H1 (cell line): ENCODE measurements around the gene SNW1. TPM values are rescaled to one million over a fixed set of nuclear protein-coding genes. Genes with fewer than 3 reads are reported as not detected.
"Not testable (repeated sequence)": the region's sequence is repeated elsewhere in the genome, so short reads cannot be mapped to it uniquely, and the experiment has no call there.

Experiments used
- CTCF ChIA-PET: fragments of 300-600 bp; sonication (Branson Sonifier 250); formaldehyde crosslinking; loops from one replicate; lab custom pipeline; 2021; ENCODE audit not compliant: partially characterized antibody; lab: Charles Lee
- POLR2A ChIA-PET: fragments of 300-600 bp; sonication (Branson Sonifier 250); formaldehyde crosslinking; loops from one replicate; lab custom pipeline; 2021; ENCODE audit warnings: inconsistent platforms; ENCODE audit not compliant: partially characterized antibody; lab: Charles Lee
- DNase-seq, 2 experiments: peaks; one replicate each; pipeline versions ENCODE4 v3.0.0 to v3.0.0-alpha.2; 2010 to 2022; ENCODE audit warnings: low spot score in 2 of 2, low read depth in 1 of 2, mixed read lengths in 1 of 2
- FAIRE-seq: peaks from 2 replicates; lab custom pipeline; 2011; peaks lifted over from hg19 to GRCh38; lab: Jason Lieb, UNC
- H2AFZ ChIP-seq: 2 replicates; pipeline ENCODE4 v1.8.1; 2012; ENCODE audit warnings: low read length, inconsistent platforms
- H2AK5ac ChIP-seq: 2 replicates; pipeline ENCODE4 v1.6.1; 2013; ENCODE audit warnings: low read depth, low read length
- H2BK120ac ChIP-seq: replicated peaks from 2 replicates; pipeline ENCODE3; 2013; ENCODE audit warnings: low read depth, low read length, inconsistent platforms
- H2BK12ac ChIP-seq: 2 replicates; pipeline ENCODE4 v1.6.1; 2013; ENCODE audit warnings: low read depth, low read length
- H2BK15ac ChIP-seq: 2 replicates; pipeline ENCODE4 v1.6.1; 2013; ENCODE audit warnings: low read length
- H2BK20ac ChIP-seq: 2 replicates; pipeline ENCODE4 v1.6.1; 2013; ENCODE audit warnings: low read length
- H2BK5ac ChIP-seq: 2 replicates; pipeline ENCODE4 v1.6.1; 2013; ENCODE audit warnings: low read depth, low read length
- H3K14ac ChIP-seq: 2 replicates; pipeline ENCODE4 v1.6.1; 2013; ENCODE audit warnings: inconsistent platforms; ENCODE audit not compliant: insufficient read length
- H3K18ac ChIP-seq: 2 replicates; pipeline ENCODE4 v1.6.1; 2013; ENCODE audit warnings: low read length; ENCODE audit errors: extremely low read depth
- H3K23ac ChIP-seq: 2 replicates; pipeline ENCODE4 v1.6.1; 2013; ENCODE audit warnings: inconsistent platforms; ENCODE audit not compliant: insufficient read length
- H3K23me2 ChIP-seq: 2 replicates; pipeline ENCODE4 v1.6.1; 2013; ENCODE audit warnings: low read depth, low read length
- H3K27ac ChIP-seq: 2 replicates; pipeline ENCODE4 v1.6.1; 2011; ENCODE audit warnings: low read depth, low read length, inconsistent platforms
- H3K27me3 ChIP-seq, 4 experiments: replicated peaks in 1 of 4; 1 replicate in 1 of 4; 2 replicates in 3 of 4; pipeline versions ENCODE4 v1.6.1 to v1.8.1; 2011 to 2013; ENCODE audit warnings: low read length in 3 of 4, mild to moderate bottlenecking in 3 of 4, inconsistent platforms in 2 of 4, mixed read lengths in 2 of 4, moderate library complexity in 1 of 4; ENCODE audit not compliant: control insufficient read depth in 3 of 4, insufficient read depth in 3 of 4; ENCODE audit errors: extremely low read depth in 1 of 4
- H3K36me3 ChIP-seq, 4 experiments: 2 replicates each; pipeline versions ENCODE4 v1.6.1 to v1.8.1; 2011 to 2013; ENCODE audit warnings: mild to moderate bottlenecking in 4 of 4, low read length in 3 of 4, moderate library complexity in 2 of 4, control low read depth in 1 of 4, inconsistent platforms in 1 of 4; ENCODE audit not compliant: insufficient read depth in 4 of 4, control insufficient read depth in 2 of 4
- H3K4ac ChIP-seq: replicated peaks from 2 replicates; pipeline ENCODE3; 2013; ENCODE audit warnings: low read length, low read depth, mixed read lengths, inconsistent platforms; ENCODE audit not compliant: insufficient read length
- H3K4me1 ChIP-seq, 4 experiments: replicated peaks in 1 of 4; 1 replicate in 1 of 4; 2 replicates in 3 of 4; pipeline versions ENCODE4 v1.6.1 to v1.8.1; 2011 to 2013; ENCODE audit warnings: low read length in 3 of 4, inconsistent platforms in 2 of 4, mixed read lengths in 1 of 4; ENCODE audit not compliant: insufficient read depth in 4 of 4, control insufficient read depth in 3 of 4
- H3K4me2 ChIP-seq, 2 experiments: 2 replicates each; pipeline versions ENCODE4 v1.6.1 to v1.8.1; 2011 to 2013; ENCODE audit warnings: low read depth in 2 of 2, low read length in 2 of 2, control low read depth in 1 of 2, inconsistent platforms in 1 of 2, mild to moderate bottlenecking in 1 of 2; ENCODE audit not compliant: insufficient read depth in 1 of 2
- H3K4me3 ChIP-seq, 4 experiments: fragments of 200-600, 300-600 bp in 1 of 4; sonication (generic), shearing (Covaris generic), sonication (Bioruptor Twin) in 1 of 4; 2 replicates each; pipeline versions ENCODE4 v1.5.1 to v1.8.1; 2011 to 2016; ENCODE audit warnings: low read length in 4 of 4, low read depth in 3 of 4, control low read depth in 2 of 4, inconsistent platforms in 2 of 4, mild to moderate bottlenecking in 2 of 4, mixed read lengths in 1 of 4, moderate library complexity in 1 of 4; ENCODE audit not compliant: insufficient read depth in 2 of 4; ENCODE audit errors: extremely low read depth in 1 of 4
- H3K56ac ChIP-seq: replicated peaks from 2 replicates; pipeline ENCODE3; 2013; ENCODE audit warnings: low read depth, mild to moderate bottlenecking, mixed read lengths, low read length, inconsistent platforms; ENCODE audit not compliant: insufficient read length
- H3K79me1 ChIP-seq: 2 replicates; pipeline ENCODE4 v1.6.1; 2013; ENCODE audit warnings: low read depth, low read length, control low read depth
- H3K79me2 ChIP-seq, 2 experiments: 2 replicates each; pipeline versions ENCODE4 v1.6.1 to v1.8.1; 2012 to 2013; ENCODE audit warnings: low read length in 2 of 2, mild to moderate bottlenecking in 2 of 2, inconsistent platforms in 1 of 2; ENCODE audit not compliant: insufficient read depth in 2 of 2, control insufficient read depth in 1 of 2
- H3K9ac ChIP-seq, 4 experiments: replicated peaks in 1 of 4; 1 replicate in 1 of 4; 2 replicates in 3 of 4; pipeline versions ENCODE4 v1.6.1 to v1.8.1; 2011 to 2013; ENCODE audit warnings: low read depth in 3 of 4, low read length in 3 of 4, control low read depth in 2 of 4, mild to moderate bottlenecking in 2 of 4, moderate library complexity in 2 of 4, inconsistent platforms in 1 of 4; ENCODE audit errors: extremely low read depth in 1 of 4
- H3K9me3 ChIP-seq, 2 experiments: 2 replicates each; pipeline versions ENCODE4 v1.6.1 to v1.8.1; 2012 to 2013; ENCODE audit warnings: mild to moderate bottlenecking in 2 of 2, moderate library complexity in 2 of 2, control low read depth in 1 of 2, inconsistent platforms in 1 of 2, low read depth in 1 of 2, low read length in 1 of 2, mixed read lengths in 1 of 2; ENCODE audit not compliant: insufficient read depth in 2 of 2
- H4K20me1 ChIP-seq, 2 experiments: replicated peaks in 1 of 2; 2 replicates each; pipeline versions ENCODE3 to v1.8.1; 2011 to 2013; ENCODE audit warnings: inconsistent platforms in 2 of 2, low read length in 2 of 2, mild to moderate bottlenecking in 1 of 2; ENCODE audit not compliant: insufficient read depth in 2 of 2, control insufficient read depth in 1 of 2
- H4K5ac ChIP-seq: 2 replicates; pipeline ENCODE4 v1.6.1; 2013; ENCODE audit warnings: low read length, low read depth, mixed read lengths, inconsistent platforms; ENCODE audit not compliant: insufficient read length
- H4K8ac ChIP-seq: 2 replicates; pipeline ENCODE4 v1.8.0; 2013; ENCODE audit warnings: mild to moderate bottlenecking, moderate library complexity, low read length, inconsistent platforms; ENCODE audit not compliant: insufficient read depth; ENCODE audit errors: extremely low read depth
- H4K91ac ChIP-seq: replicated peaks from 2 replicates; pipeline ENCODE3; 2013; ENCODE audit warnings: low read length, mixed read lengths, inconsistent platforms; ENCODE audit not compliant: insufficient read length
- EP300 ChIP-seq, 2 experiments: IDR thresholded peaks; 1 replicate in 1 of 2; 2 replicates in 1 of 2; pipeline ENCODE4 v1.6.1; 2011 to 2012; ENCODE audit warnings: low read depth in 2 of 2, low read length in 2 of 2, mild to moderate bottlenecking in 2 of 2, borderline replicate concordance in 1 of 2, inconsistent platforms in 1 of 2, moderate library complexity in 1 of 2
- HDAC6 ChIP-seq: IDR thresholded peaks from one replicate; pipeline ENCODE4 v1.7.1; 2012; ENCODE audit warnings: low read depth, mild to moderate bottlenecking, inconsistent platforms, low read length, moderate library complexity
- KDM5A ChIP-seq: fragments of 200-600 bp; IDR thresholded peaks from 2 replicates; pipeline ENCODE4 v1.7.1; 2012; ENCODE audit warnings: mild to moderate bottlenecking, low read length, inconsistent platforms, mixed read lengths
- WGBS, 2 experiments: shearing (Covaris generic) in 1 of 2; methylation state at CpG; one replicate each; pipeline versions ENCODE4 v1.1.6 to v1.1.7; 2013 to 2015; ENCODE audit warnings: low lambda C conversion rate in 2 of 2, mixed read lengths in 2 of 2, inconsistent platforms in 1 of 2, low coverage in 1 of 2, missing lambda C conversion rate in 1 of 2; ENCODE audit not compliant: insufficient replicate concordance in 2 of 2, insufficient coverage in 1 of 2, insufficient read length in 1 of 2; ENCODE audit errors: extremely low coverage in 1 of 2, missing lambda C conversion rate in 1 of 2; 5-methylcytosine and 5-hydroxymethylcytosine counted together
- polyA plus RNA-seq, 7 experiments: library from polyadenylated mRNA; depleted of rRNA in 3 of 7; stranded (reverse) in 5 of 7; unstranded in 2 of 7; fragments of >200 nt in 5 of 7; fragments of 200-250 nt in 2 of 7; gene quantifications; 1 replicate in 5 of 7; 2 replicates in 1 of 7; 4 replicates in 1 of 7; pipeline versions ENCODE4 v1.2.1 to v1.2.3, GENCODE V29; 2011 to 2013; ENCODE audit warnings: missing spikeins in 2 of 7, mixed read lengths in 2 of 7
- total RNA-seq: library from RNA; stranded (reverse); fragmentation: NEBNext Ultra II Directional; extraction: Animal tissue kit (Norgen Biotek cat#: 25700); gene quantifications from 2 replicates; pipeline ENCODE4 v1.2.1, GENCODE V29; 2021

Gene SNW1
- total and polyA plus RNA-seq, 2 of the 8 experiments (the other 6 are each of a cell fraction or from before 2014, with no cell fraction given): 13.2 to 79.2 TPM

- TF ChIP-seq EP300 (IDR thresholded peaks at IDR 0.05; ENCODE audit: borderline replicate concordance in 1 of 2, low read depth in 2 of 2, low read length in 2 of 2) (no peak), HDAC6 (no peak), KDM5A (no peak)
- TF ChIP-seq, all 59 proteins: peak for 0
These were observed 33.4 kb upstream of the SNW1 start (continued) for GRCh38 chr14:77794357-77794756.

- H2BK15ac ChIP-seq, H2BK5ac ChIP-seq, H3K4me1 ChIP-seq, H3K4ac ChIP-seq, H3K27ac ChIP-seq, FAIRE-seq, H3K18ac ChIP-seq, H3K79me1 ChIP-seq, H2BK20ac ChIP-seq, H3K4me2 ChIP-seq, H3K36me3 ChIP-seq, H4K20me1 ChIP-seq, H3K14ac ChIP-seq, H2BK12ac ChIP-seq, H3K56ac ChIP-seq, POLR2A ChIA-PET, H2BK120ac ChIP-seq, H3K23me2 ChIP-seq, H4K8ac ChIP-seq, H3K79me2 ChIP-seq, H2AK5ac ChIP-seq, DNase-seq, H3K23ac ChIP-seq, H3K4me3 ChIP-seq, H3K9ac ChIP-seq, H4K91ac ChIP-seq, H4K5ac ChIP-seq, H3K9me3 ChIP-seq, H2AFZ ChIP-seq, H3K27me3 ChIP-seq: not testable (repeated sequence)
- 94% methylated on average over 3 of the region's 3 CpGs; no CpG with 5 or more reads in 1 of the 2 experiments for WGBS, 2 experiments
- CTCF ChIA-PET: interaction anchor here (1.9 to 2.4 kb wide), 2 partner anchors 11 to 32 kb away, joined by 5 to 8 read pairs; partner anchors contain the start of gene SNW1
These were observed 32.3 kb upstream of the SNW1 start for GRCh38 chr14:77793255-77793654.
